Testis (tissue), 3 donors: Measurements from ENCODE around the gene OPCML. TPM values are rescaled to one million over a fixed set of nuclear protein-coding genes. Genes with fewer than 3 reads are reported as not detected.

Experiments
- DNase-seq: peaks from one replicate; pipeline ENCODE4 v3.0.0-alpha.2; 2019
- H3K27ac ChIP-seq, 2 donors: fragments of 200-600 bp; sonication (generic); one replicate each; pipeline ENCODE4 v1.5.1; 2019
- H3K27me3 ChIP-seq: fragments of 200-600 bp; sonication (generic); one replicate; pipeline ENCODE4 v1.5.1; 2019
- H3K36me3 ChIP-seq: fragments of 200-600 bp; sonication (generic); one replicate; pipeline ENCODE4 v1.5.1; 2017; ENCODE audit warnings: low read depth; ENCODE audit errors: missing control alignments
- H3K4me1 ChIP-seq: fragments of 200-600 bp; sonication (generic); one replicate; pipeline ENCODE4 v1.5.1; 2019
- H3K4me3 ChIP-seq, 2 donors: fragments of 200-600 bp; sonication (generic); one replicate each; pipeline ENCODE4 v1.5.1; 2017 to 2019
- H3K9me3 ChIP-seq: fragments of 200-600 bp; sonication (generic); one replicate; pipeline ENCODE4 v1.5.1; 2017
- POLR2A ChIP-seq: fragments of 450-650 bp; IDR thresholded peaks from one replicate; pipeline ENCODE4 v1.6.1; 2017; ENCODE audit warnings: antibody characterized with exemption, mild to moderate bottlenecking, moderate library complexity
- WGBS, 2 donors: methylation state at CpG; one replicate each; pipeline ENCODE4 v1.1.5; 2018; 5-methylcytosine and 5-hydroxymethylcytosine counted together
- intact Hi-C: fragments of 100-400 bp; cut with DNase I; formaldehyde crosslinking; loops from one replicate; pipeline ENCODE4 v1.15.1; 2023; ENCODE audit warnings: low total_unique reads
- polyA plus RNA-seq: library from polyadenylated mRNA; stranded (reverse); fragments of 350-450 nt; fragmentation: Illumina TruSeq; extraction: RNeasy Lipid Tissue Mini Kit (QIAGEN cat#74804); gene quantifications from one replicate; pipeline ENCODE4 v1.2.3, GENCODE V29; 2014; ENCODE audit warnings: low read depth, low replicate concordance; ENCODE audit not compliant: insufficient read depth
- total RNA-seq, 2 donors: library from RNA; depleted of rRNA; stranded (reverse); fragments of >200 nt; gene quantifications; one replicate each; pipeline ENCODE4 v1.2.3, GENCODE V29; 2016
- TF ChIP-seq, protein P1 (sequence below), 3 experiments: fragments of 450-650 bp in 2 of 3; fragments of 200-600 bp in 1 of 3; sonication (generic) in 1 of 3; IDR thresholded peaks; one replicate each; pipeline ENCODE4 v1.5.1; 2016 to 2019; ENCODE audit warnings: antibody characterized with exemption in 3 of 3, mild to moderate bottlenecking in 2 of 3, moderate library complexity in 1 of 3

Gene OPCML
- total and polyA plus RNA-seq, 3 donors from 2014 or later: 0.16 to 2.7 (median 0.62) TPM

DNA sequence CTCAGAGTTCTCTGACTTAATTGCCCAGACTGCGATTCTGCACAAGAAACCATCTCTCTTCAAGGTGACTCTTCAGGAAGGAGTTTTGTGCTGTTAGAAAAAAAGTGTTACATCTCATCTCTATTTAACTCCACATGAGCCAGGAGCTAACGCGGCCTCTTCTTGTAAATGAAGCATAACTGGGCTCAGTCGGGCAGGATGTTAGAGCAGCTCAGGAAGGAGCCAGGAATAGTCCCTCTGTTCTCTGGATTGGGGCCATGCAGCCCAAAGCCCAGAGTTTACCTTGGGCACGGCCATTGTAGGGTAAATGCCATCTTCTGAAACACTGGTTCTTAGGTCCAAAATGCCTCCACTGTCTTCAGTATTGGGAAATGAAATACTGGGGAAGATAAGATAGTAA, 760.6 kb downstream of the OPCML start:
- Histone ChIP-seq H3K9me3 (no peaks in the 10 kb centered on the region), H3K27ac (no peak overlapping the region), H3K27me3 (no peaks in the 10 kb centered on the region), H3K4me3 (no peak overlapping the region), H3K4me1 (peaks cover 7% of the 10 kb centered on the region), H3K36me3 (no peaks in the 10 kb centered on the region)
- TF ChIP-seq, protein P1, sequence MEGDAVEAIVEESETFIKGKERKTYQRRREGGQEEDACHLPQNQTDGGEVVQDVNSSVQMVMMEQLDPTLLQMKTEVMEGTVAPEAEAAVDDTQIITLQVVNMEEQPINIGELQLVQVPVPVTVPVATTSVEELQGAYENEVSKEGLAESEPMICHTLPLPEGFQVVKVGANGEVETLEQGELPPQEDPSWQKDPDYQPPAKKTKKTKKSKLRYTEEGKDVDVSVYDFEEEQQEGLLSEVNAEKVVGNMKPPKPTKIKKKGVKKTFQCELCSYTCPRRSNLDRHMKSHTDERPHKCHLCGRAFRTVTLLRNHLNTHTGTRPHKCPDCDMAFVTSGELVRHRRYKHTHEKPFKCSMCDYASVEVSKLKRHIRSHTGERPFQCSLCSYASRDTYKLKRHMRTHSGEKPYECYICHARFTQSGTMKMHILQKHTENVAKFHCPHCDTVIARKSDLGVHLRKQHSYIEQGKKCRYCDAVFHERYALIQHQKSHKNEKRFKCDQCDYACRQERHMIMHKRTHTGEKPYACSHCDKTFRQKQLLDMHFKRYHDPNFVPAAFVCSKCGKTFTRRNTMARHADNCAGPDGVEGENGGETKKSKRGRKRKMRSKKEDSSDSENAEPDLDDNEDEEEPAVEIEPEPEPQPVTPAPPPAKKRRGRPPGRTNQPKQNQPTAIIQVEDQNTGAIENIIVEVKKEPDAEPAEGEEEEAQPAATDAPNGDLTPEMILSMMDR (IDR thresholded peaks at IDR 0.05): no peak
- TF ChIP-seq POLR2A: no peak
- intact Hi-C loops: no loop called here
- WGBS, 2 donors: 68 to 77% methylated on average over 5 of the region's 5 CpGs
- DNase-seq: no peak

GRCh38 chr11:132770829-132771530, 761.3 kb downstream of the OPCML start:
- Histone ChIP-seq H3K4me3 (no peak overlapping the region), H3K36me3 (no peaks in the 10 kb centered on the region), H3K27ac (no peak overlapping the region), H3K4me1 (peaks cover 7% of the 10 kb centered on the region), H3K9me3 (no peaks in the 10 kb centered on the region), H3K27me3 (no peaks in the 10 kb centered on the region)
- no peak for DNase-seq
- TF ChIP-seq, protein P1 (IDR thresholded peaks at IDR 0.05): no peak
- no peak for TF ChIP-seq POLR2A
- intact Hi-C loops: no loop called here
- 36 to 42% methylated on average over 7 of the region's 7 CpGs for WGBS, 2 donors

DNA sequence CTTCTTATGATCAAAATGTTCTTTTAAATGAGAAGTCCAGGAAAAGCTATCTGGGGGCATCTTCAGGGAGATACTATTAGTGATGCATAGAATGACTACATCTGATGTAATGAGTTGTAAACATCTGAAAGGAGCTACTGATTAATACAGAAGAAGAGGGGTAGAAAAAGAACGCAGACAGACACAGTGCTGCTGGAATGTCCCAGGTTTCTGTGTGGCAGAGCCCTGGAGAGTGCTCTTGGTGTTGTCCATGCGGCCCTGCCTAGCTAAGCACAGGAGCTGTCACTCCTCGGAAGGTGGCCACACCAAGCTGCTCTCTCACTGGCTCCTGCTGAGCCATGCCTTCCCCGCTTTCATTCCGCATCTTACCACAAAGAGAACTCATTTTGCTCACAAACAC, 768.8 kb downstream of the OPCML start:
- Histone ChIP-seq H3K27me3 (no peaks in the 10 kb centered on the region), H3K9me3 (no peaks in the 10 kb centered on the region), H3K4me1 (no peaks in the 10 kb centered on the region), H3K27ac (no peak overlapping the region), H3K4me3 (no peak overlapping the region), H3K36me3 (no peaks in the 10 kb centered on the region)
- WGBS, 2 donors: 96 to 97% methylated on average over 5 of the region's 5 CpGs
- intact Hi-C loops: no loop called here
- TF ChIP-seq, protein P1 (IDR thresholded peaks at IDR 0.05): no peak
- no peak for TF ChIP-seq POLR2A
- no peak for DNase-seq

DNA sequence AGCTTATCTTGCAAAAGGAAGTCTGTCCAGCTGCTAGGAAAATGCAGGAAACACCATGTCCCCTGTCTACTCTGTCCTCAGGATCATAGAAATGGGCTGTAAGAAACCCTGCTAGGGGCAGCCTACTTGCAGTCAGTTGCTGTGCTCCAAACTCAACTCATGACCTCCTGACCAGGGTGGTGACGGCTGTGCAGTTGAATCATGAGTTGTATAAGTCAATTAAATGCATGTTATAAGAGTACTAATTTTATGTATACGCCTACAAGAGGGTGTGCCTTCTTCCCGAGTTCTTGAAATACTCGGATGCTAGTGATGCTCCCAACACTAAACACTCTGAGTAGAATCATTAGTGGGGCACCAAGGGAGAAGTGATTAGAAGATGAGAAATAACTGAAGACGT, 776.4 kb downstream of the OPCML start:
- intact Hi-C loops: no loop called here
- DNase-seq: no peak
- Histone ChIP-seq H3K4me1 (no peaks in the 10 kb centered on the region), H3K4me3 (no peak overlapping the region), H3K27me3 (no peaks in the 10 kb centered on the region), H3K27ac (no peak overlapping the region), H3K36me3 (no peaks in the 10 kb centered on the region), H3K9me3 (no peaks in the 10 kb centered on the region)
- 83 to 88% methylated on average over 5 of the region's 5 CpGs for WGBS, 2 donors
- TF ChIP-seq POLR2A: no peak
- TF ChIP-seq, protein P1 (IDR thresholded peaks at IDR 0.05): no peak
